Aorta (tissue), 5 donors: ENCODE results near the gene IL1RAPL2. TPM values are rescaled to one million over a fixed set of nuclear protein-coding genes. Genes with fewer than 3 reads are reported as not detected.
"Not testable (repeated sequence)": the region's sequence is repeated elsewhere in the genome, so short reads cannot be mapped to it uniquely, and the experiment has no call there.

Source experiments
- ATAC-seq: fragments of 200-7000 bp; cut with Tn5 transposase; one replicate; pipeline ENCODE4 v1.9.1; 2022; ENCODE audit warnings: moderate library complexity; ENCODE audit not compliant: low FRiP score
- DNase-seq, 2 donors: peaks; one replicate each; pipeline ENCODE4 v3.0.0-alpha.2; 2020
- H3K27ac ChIP-seq, 2 donors: one replicate each; pipeline ENCODE4 v1.5.1; 2013; ENCODE audit warnings: low read length in 2 of 2, mild to moderate bottlenecking in 2 of 2, moderate library complexity in 2 of 2, control low read depth in 1 of 2, inconsistent platforms in 1 of 2, low read depth in 1 of 2
- H3K27me3 ChIP-seq, 2 donors: one replicate each; pipeline ENCODE4 v1.6.1; 2013; ENCODE audit warnings: control low read depth in 1 of 2, low read length in 1 of 2, mild to moderate bottlenecking in 1 of 2, moderate library complexity in 1 of 2; ENCODE audit not compliant: insufficient read depth in 2 of 2, control insufficient read depth in 1 of 2
- H3K36me3 ChIP-seq, 2 donors: one replicate each; pipeline ENCODE4 v1.6.1; 2013; ENCODE audit warnings: control low read depth in 1 of 2, low read length in 1 of 2, mild to moderate bottlenecking in 1 of 2; ENCODE audit not compliant: insufficient read depth in 2 of 2, control insufficient read depth in 1 of 2
- H3K4me1 ChIP-seq, 2 donors: one replicate each; pipeline ENCODE4 v1.6.1; 2013; ENCODE audit warnings: low read length in 2 of 2, control low read depth in 1 of 2, mild to moderate bottlenecking in 1 of 2, moderate library complexity in 1 of 2; ENCODE audit not compliant: insufficient read depth in 2 of 2, control insufficient read depth in 1 of 2
- H3K4me3 ChIP-seq, 2 donors: one replicate each; pipeline ENCODE4 v1.5.1; 2013; ENCODE audit warnings: low read length in 2 of 2, control low read depth in 1 of 2, mild to moderate bottlenecking in 1 of 2
- H3K9me3 ChIP-seq: one replicate; pipeline ENCODE4 v1.6.1; 2013; ENCODE audit warnings: mild to moderate bottlenecking, low read length; ENCODE audit not compliant: control insufficient read depth
- WGBS, 2 donors: extraction: QIAGEN DNeasy Blood & Tissue Kit; methylation state at CpG; one replicate each; pipeline ENCODE4 v1.1.7; 2013; 5-methylcytosine and 5-hydroxymethylcytosine counted together
- intact Hi-C, 2 donors: fragments of 100-400 bp; cut with DNase I; formaldehyde crosslinking; loops; one replicate each; pipeline versions ENCODE4 v1.14.2 to v1.15.0; 2022
- polyA plus RNA-seq, 2 donors: library from polyadenylated mRNA; stranded (reverse); fragments of 200-250 nt; gene quantifications; one replicate each; pipeline ENCODE4 v1.2.3, GENCODE V29; 2013
- total RNA-seq, 2 donors: library from RNA; stranded (reverse); fragmentation: NEBNext Ultra II Directional; extraction: Animal tissue kit (Norgen Biotek cat#: 25700); gene quantifications; one replicate each; pipeline ENCODE4 v1.2.1, GENCODE V29; 2021
- donor health status: healthy with polysubstance abuse.
- donor health status: Bipolar disorder and iron deficiency.
- donor health status: DM: no; HTN: no; CAD: no.
- donor health status: DM: no; HTN: no; CAD: no.
- donor health status: DM: yes; HTN: yes; CAD: no.

IL1RAPL2 gene
- total and polyA plus RNA-seq, 4 donors = not detected

GRCh38 chrX:105796877-105797276, 1230.9 kb downstream of the IL1RAPL2 start:
- H3K4me3 ChIP-seq, H3K27me3 ChIP-seq, H3K27ac ChIP-seq, H3K4me1 ChIP-seq, intact Hi-C loops, H3K36me3 ChIP-seq, H3K9me3 ChIP-seq, ATAC-seq: not testable (repeated sequence)
- 82 to 93% methylated on average over 26 of the region's 26 CpGs for WGBS, 2 donors
- peak in 1 of 2 donors; percentile 26 for DNase-seq

GRCh38 chrX:105803891-105804290, 1237.9 kb downstream of the IL1RAPL2 start:
- 59 to 82% methylated on average over 2 of the region's 2 CpGs for WGBS, 2 donors
- no peaks in the 10 kb centered on the region for H3K4me1 ChIP-seq
- intact Hi-C loops = no loop called here
- no peak overlapping the region for H3K4me3 ChIP-seq
- H3K9me3 ChIP-seq = no peaks in the 10 kb centered on the region
- no peaks in the 10 kb centered on the region for H3K36me3 ChIP-seq
- H3K27ac ChIP-seq = no peak overlapping the region
- no peaks in the 10 kb centered on the region for H3K27me3 ChIP-seq
- DNase-seq (no peak), ATAC-seq (no peak)

GRCh38 chrX:105805655-105806054, 1239.7 kb downstream of the IL1RAPL2 start:
- intact Hi-C loops, H3K36me3 ChIP-seq, H3K27ac ChIP-seq, H3K4me3 ChIP-seq, H3K9me3 ChIP-seq, H3K27me3 ChIP-seq, ATAC-seq, H3K4me1 ChIP-seq, DNase-seq: not testable (repeated sequence)

GRCh38 chrX:105816517-105816916, 1250.5 kb downstream of the IL1RAPL2 start:
- ATAC-seq = no peak
- H3K4me3 ChIP-seq = no peak overlapping the region
- no peaks in the 10 kb centered on the region for H3K36me3 ChIP-seq
- no peaks in the 10 kb centered on the region for H3K9me3 ChIP-seq
- H3K27me3 ChIP-seq = no peaks in the 10 kb centered on the region
- H3K4me1 ChIP-seq = no peaks in the 10 kb centered on the region
- H3K27ac ChIP-seq = no peak overlapping the region
- WGBS, 2 donors = 66 to 72% methylated on average over 2 of the region's 2 CpGs
- DNase-seq = no peak
- intact Hi-C loops = no loop called here
